T-helper 1 cell treated with Interleukin-12 subunit alpha and Interleukin-12 subunit beta and Interleukin-4 antibody, amounts not matched to agents 30 μg/mL and 1 μg/mL, for 36 hours (primary cell): Measurements from ENCODE around the gene STK38.
"Not testable (repeated sequence)": the region's sequence is repeated elsewhere in the genome, so short reads cannot be mapped to it uniquely, and the experiment has no call there.

Source experiments
- H3K27ac Mint-ChIP-seq: one replicate; pipeline ENCODE4 v1.8.0; 2021; ENCODE audit warnings: mild to moderate bottlenecking, mixed read lengths
- H3K27me3 Mint-ChIP-seq: one replicate; pipeline ENCODE4 v1.8.0; 2021; ENCODE audit warnings: low read depth, mixed read lengths
- H3K36me3 Mint-ChIP-seq: one replicate; pipeline ENCODE4 v1.8.0; 2021; ENCODE audit warnings: low read depth, mixed read lengths
- H3K4me1 Mint-ChIP-seq: one replicate; pipeline ENCODE4 v1.8.0; 2021; ENCODE audit warnings: low read depth, mixed read lengths
- H3K4me3 Mint-ChIP-seq: one replicate; pipeline ENCODE4 v1.8.0; 2021; ENCODE audit warnings: mild to moderate bottlenecking, moderate library complexity, mixed read lengths
- H3K9me3 Mint-ChIP-seq: one replicate; pipeline ENCODE4 v1.8.0; 2021; ENCODE audit warnings: mixed read lengths

Gene STK38

GRCh38 chr6:36463676-36464075 is 83.6 kb downstream of the STK38 start:
- Mint-ChIP-seq H3K9me3 (no peaks in the 10 kb centered on the region), H3K27ac (no peak overlapping the region), H3K4me3 (no peak overlapping the region), H3K4me1 (peaks cover 12% of the 10 kb centered on the region), H3K27me3 (no peaks in the 10 kb centered on the region), H3K36me3 (peaks cover 14% of the 10 kb centered on the region)

GRCh38 chr6:36461646-36462045 is 85.6 kb downstream of the STK38 start:
- Mint-ChIP-seq H3K27ac (no peak overlapping the region), H3K4me3 (no peak overlapping the region), H3K36me3 (peaks cover 19% of the 10 kb centered on the region), H3K9me3 (no peaks in the 10 kb centered on the region), H3K4me1 (peaks cover 15% of the 10 kb centered on the region), H3K27me3 (no peaks in the 10 kb centered on the region)

GRCh38 chr6:36460916-36461315 is 86.4 kb downstream of the STK38 start:
- Mint-ChIP-seq H3K4me3 (no peak overlapping the region), H3K36me3 (peaks cover 19% of the 10 kb centered on the region), H3K27me3 (no peaks in the 10 kb centered on the region), H3K4me1 (peaks cover 15% of the 10 kb centered on the region), H3K9me3 (no peaks in the 10 kb centered on the region), H3K27ac (no peak overlapping the region)

- Mint-ChIP-seq H3K4me3 (no peak overlapping the region), H3K9me3 (no peaks in the 10 kb centered on the region), H3K27ac (no peak overlapping the region), H3K36me3 (peaks cover 17% of the 10 kb centered on the region), H3K4me1 (peaks cover 14% of the 10 kb centered on the region), H3K27me3 (no peaks in the 10 kb centered on the region)
These were observed 87.8 kb downstream of the STK38 start for GRCh38 chr6:36459501-36459900.

GRCh38 chr6:36455486-36456027 is 91.7 kb downstream of the STK38 start:
- no peaks in the 10 kb centered on the region for H3K9me3 Mint-ChIP-seq
- H3K27ac Mint-ChIP-seq = no peak overlapping the region
- no peaks in the 10 kb centered on the region for H3K27me3 Mint-ChIP-seq
- H3K4me1 Mint-ChIP-seq = peaks cover 3% of the 10 kb centered on the region
- no peak overlapping the region for H3K4me3 Mint-ChIP-seq
- peaks cover 7% of the 10 kb centered on the region for H3K36me3 Mint-ChIP-seq

- not testable (repeated sequence) for H3K4me1 Mint-ChIP-seq, H3K27me3 Mint-ChIP-seq, H3K4me3 Mint-ChIP-seq, H3K27ac Mint-ChIP-seq, H3K9me3 Mint-ChIP-seq
- peaks cover 25% of the 10 kb centered on the region for H3K36me3 Mint-ChIP-seq
These were observed 94.4 kb downstream of the STK38 start for GRCh38 chr6:36452897-36453296.

GRCh38 chr6:36449173-36449572 is 98.1 kb downstream of the STK38 start:
- not testable (repeated sequence) for H3K9me3 Mint-ChIP-seq, H3K4me3 Mint-ChIP-seq, H3K27me3 Mint-ChIP-seq, H3K27ac Mint-ChIP-seq
- Mint-ChIP-seq H3K4me1 (peaks cover 18% of the 10 kb centered on the region), H3K36me3 (peaks cover 28% of the 10 kb centered on the region)

- Mint-ChIP-seq H3K4me3 (peak overlapping the region; percentile 19), H3K27ac (peak overlapping the region; percentile 2), H3K4me1 (peaks cover 32% of the 10 kb centered on the region)
These were observed 101.7 kb downstream of the STK38 start for GRCh38 chr6:36445621-36446020.

GRCh38 chr6:36444470-36444869 is 102.8 kb downstream of the STK38 start:
- Mint-ChIP-seq H3K9me3 (peaks cover 4% of the 10 kb centered on the region), H3K4me1 (peaks cover 28% of the 10 kb centered on the region), H3K27ac (peak overlapping the region; percentile 93), H3K27me3 (no peaks in the 10 kb centered on the region), H3K36me3 (peaks cover 27% of the 10 kb centered on the region), H3K4me3 (peak overlapping the region; percentile 89)

More at GRCh38 chr6:36445621-36446020, 101.7 kb downstream of the STK38 start:
- peaks cover 4% of the 10 kb centered on the region for H3K9me3 Mint-ChIP-seq
- H3K27me3 Mint-ChIP-seq = no peaks in the 10 kb centered on the region
- H3K36me3 Mint-ChIP-seq = peaks cover 30% of the 10 kb centered on the region
